ENCODE measurements around the gene COX18. TPM values are rescaled to one million over a fixed set of nuclear protein-coding genes. Genes with fewer than 3 reads are reported as not detected.

The COX18 gene
- polyA plus RNA-seq, 2 of the 4 experiments (the other 2 are of a cell fraction) = 9.7 to 17.6 TPM

GRCh38 chr4:73087871-73088270 lies 18.4 kb upstream of the COX18 start:
- Histone ChIP-seq H3K4me1 (no peaks in the 10 kb centered on the region), H3K27ac (no peak overlapping the region), H3K4me2 (no peak overlapping the region), H3K4me3 (no peak overlapping the region), H3K9me3 (no peaks in the 10 kb centered on the region)
- no peak for FAIRE-seq
- TF ChIP-seq RCOR1 (IDR thresholded peaks at IDR 0.05; ENCODE audit: low read depth, low read length) = no peak
- no peak for TF ChIP-seq FOXS1 (CRISPR knock-in tag; IDR thresholded peaks at IDR 0.05)
- TF ChIP-seq CBX8 (IDR thresholded peaks at IDR 0.05) = no peak
- no peak for TF ChIP-seq RAD21 (conservative IDR thresholded peaks at IDR 0.05 in 1 of 2, IDR thresholded peaks at IDR 0.05 in 1 of 2)
- TF ChIP-seq FOSL2 (IDR thresholded peaks at IDR 0.05) = no peak
- TF ChIP-seq FOSL2 (CRISPR knock-in tag; IDR thresholded peaks at IDR 0.05) = no peak
- no peak for TF ChIP-seq POLR2AphosphoS2 (conservative IDR thresholded peaks at IDR 0.05; ENCODE audit: low read length)
- TF ChIP-seq ATOH8 (CRISPR knock-in tag; IDR thresholded peaks at IDR 0.05; ENCODE audit: low read depth) = no peak
- no peak for TF ChIP-seq ZC3H11A (IDR thresholded peaks at IDR 0.05)
- no peak for TF ChIP-seq EHMT2 (IDR thresholded peaks at IDR 0.05; ENCODE audit: low read depth)
- no peak for TF ChIP-seq CHD2 (IDR thresholded peaks at IDR 0.05; ENCODE audit: low read length, partially characterized antibody)
- DNase-seq (ENCODE audit: low read depth in 1 of 2, low spot score in 1 of 2) = no peak
- POLR2A ChIA-PET = no interaction called here
- no peak for ATAC-seq
- CTCF ChIA-PET = no interaction called here

- H3K4me1 ChIP-seq = no peaks in the 10 kb centered on the region
- no peak overlapping the region for H3K4me2 ChIP-seq
- no peak for TF ChIP-seq ESRRA (IDR thresholded peaks at IDR 0.05; ENCODE audit: borderline replicate concordance, low read length)
- no peak for TF ChIP-seq PHF8 (IDR thresholded peaks at IDR 0.05; ENCODE audit: borderline replicate concordance, low read depth)
- no peak for TF ChIP-seq RARB (CRISPR knock-in tag; IDR thresholded peaks at IDR 0.05)
- no peak for TF ChIP-seq RNF2 (IDR thresholded peaks at IDR 0.05; ENCODE audit: borderline replicate concordance, low read depth)
- no peak for TF ChIP-seq EHF (CRISPR knock-in tag; IDR thresholded peaks at IDR 0.05)
- no peak for TF ChIP-seq ZFP36 (IDR thresholded peaks at IDR 0.05; ENCODE audit: borderline replicate concordance, partially characterized antibody)
- TF ChIP-seq HDAC2 (IDR thresholded peaks at IDR 0.05) = no peak
- no peak for TF ChIP-seq RCOR1 (IDR thresholded peaks at IDR 0.05; ENCODE audit: low read depth, low read length)
- TF ChIP-seq HMGXB4 (CRISPR knock-in tag; IDR thresholded peaks at IDR 0.05; ENCODE audit: borderline replicate concordance) = no peak
- TF ChIP-seq SMC3 (IDR thresholded peaks at IDR 0.05) = no peak
- TF ChIP-seq CTCF (IDR thresholded peaks at IDR 0.05) = no peak
- no peak for TF ChIP-seq USF2 (IDR thresholded peaks at IDR 0.05)
- TF ChIP-seq ZSCAN20 (CRISPR knock-in tag; IDR thresholded peaks at IDR 0.05) = no peak
- TF ChIP-seq MAFK (IDR thresholded peaks at IDR 0.05; ENCODE audit: partially characterized antibody) = no peak
- no peak for TF ChIP-seq HES2 (IDR thresholded peaks at IDR 0.05)
- no peak for TF ChIP-seq ZC3H11A (IDR thresholded peaks at IDR 0.05)
- no peak for TF ChIP-seq RFX5 (IDR thresholded peaks at IDR 0.05)
- no peak for TF ChIP-seq CHD2 (IDR thresholded peaks at IDR 0.05; ENCODE audit: low read length, partially characterized antibody)
- no peak overlapping the region for H3K27ac ChIP-seq
- H3K9me3 ChIP-seq = no peaks in the 10 kb centered on the region
- ChIA-PET CTCF (no interaction called here), POLR2A (no interaction called here)
- no peak overlapping the region for H3K4me3 ChIP-seq
- ATAC-seq = no peak
- DNase-seq (ENCODE audit: low read depth in 1 of 2, low spot score in 1 of 2) = no peak
- 63% methylated on average over 6 of the region's 6 CpGs for WGBS (ENCODE audit: missing lambda C conversion rate)
- FAIRE-seq = no peak
Measured at GRCh38 chr4:73086095-73086868, 16.8 kb upstream of the COX18 start.
